ENCODE results near the gene GPC6.
"Not testable (repeated sequence)": the region's sequence is repeated elsewhere in the genome, so short reads cannot be mapped to it uniquely, and the experiment has no call there.

The GPC6 gene

GRCh38 chr13:94196413-94196812 is 969.8 kb downstream of the GPC6 start:
- DNase-seq, result no peak

- DNase-seq, result no peak
These were observed 972.1 kb downstream of the GPC6 start for GRCh38 chr13:94198681-94199080.

- DNase-seq, result no peak
These were observed 972.5 kb downstream of the GPC6 start for GRCh38 chr13:94199135-94199534.

GRCh38 chr13:94201022-94201421 is 974.4 kb downstream of the GPC6 start:
- no peak for DNase-seq

- DNase-seq, result no peak
These were observed 977.6 kb downstream of the GPC6 start for GRCh38 chr13:94204163-94204562.

- DNase-seq, result no peak
These were observed 978.3 kb downstream of the GPC6 start for GRCh38 chr13:94204946-94205345.

- DNase-seq, result no peak
These were observed 979.3 kb downstream of the GPC6 start for GRCh38 chr13:94205896-94206295.

GRCh38 chr13:94209117-94209516 is 982.5 kb downstream of the GPC6 start:
- DNase-seq, result no peak

- not testable (repeated sequence) for DNase-seq
These were observed 983.3 kb downstream of the GPC6 start for GRCh38 chr13:94209913-94210312.

GRCh38 chr13:94210816-94211215 is 984.2 kb downstream of the GPC6 start:
- DNase-seq, result no peak

- no peak for DNase-seq
These were observed 985.6 kb downstream of the GPC6 start for GRCh38 chr13:94212196-94212595.

- DNase-seq, result no peak
These were observed 987.5 kb downstream of the GPC6 start for GRCh38 chr13:94214121-94214520.

- DNase-seq, result no peak
These were observed 988.4 kb downstream of the GPC6 start for GRCh38 chr13:94214975-94215374.

GRCh38 chr13:94216476-94216875 is 989.9 kb downstream of the GPC6 start:
- DNase-seq, result no peak

GRCh38 chr13:94217370-94217769 is 990.8 kb downstream of the GPC6 start:
- no peak for DNase-seq

- no peak for DNase-seq
These were observed 991.9 kb downstream of the GPC6 start for GRCh38 chr13:94218537-94218936.

- no peak for DNase-seq
These were observed 992.3 kb downstream of the GPC6 start for GRCh38 chr13:94218951-94219350.

GRCh38 chr13:94224670-94225069 is 998.1 kb downstream of the GPC6 start:
- DNase-seq, result no peak

- no peak for DNase-seq
These were observed 1000.8 kb downstream of the GPC6 start for GRCh38 chr13:94227255-94227879.

- DNase-seq, result no peak
These were observed 1002.2 kb downstream of the GPC6 start for GRCh38 chr13:94228763-94229162.

GRCh38 chr13:94232161-94232950 is 1005.7 kb downstream of the GPC6 start:
- DNase-seq, result no peak

- DNase-seq, result no peak
These were observed 1006.3 kb downstream of the GPC6 start for GRCh38 chr13:94232956-94233355.

- no peak for DNase-seq
These were observed 1006.8 kb downstream of the GPC6 start for GRCh38 chr13:94233401-94233800.

GRCh38 chr13:94233837-94234236 is 1007.2 kb downstream of the GPC6 start:
- DNase-seq, result no peak

GRCh38 chr13:94234738-94235137 is 1008.1 kb downstream of the GPC6 start:
- DNase-seq, result no peak
